Panc1 (cell line): ENCODE data around the gene TXNDC2. TPM values are rescaled to one million over a fixed set of nuclear protein-coding genes. Genes with fewer than 3 reads are reported as not detected.

Experiments used
- ATAC-seq: fragments of 200-7000 bp; cut with Tn5 transposase; 2 replicates; pipeline ENCODE4 v1.9.1; 2020; ENCODE audit warnings: mild to moderate bottlenecking, moderate library complexity
- BruUV-seq: library from RNA; stranded (reverse); fragments of 400-500 nt; replicated peaks from 2 replicates; lab custom pipeline; 2021; lab: Mats Ljungman, UMichigan
- CTCF ChIA-PET: fragments of 300-600 bp; sonication (Branson Sonifier 250); formaldehyde crosslinking; loops from one replicate; lab custom pipeline; 2022; ENCODE audit warnings: antibody characterized with exemption; lab: Charles Lee
- POLR2A ChIA-PET: fragments of 300-600 bp; sonication (Branson Sonifier 250); formaldehyde crosslinking; loops from one replicate; lab custom pipeline; 2022; ENCODE audit warnings: antibody characterized with exemption; lab: Charles Lee
- DNase-seq: peaks from one replicate; pipeline ENCODE4 v3.0.0-alpha.2; 2010; ENCODE audit warnings: low read depth, low spot score
- H3K27ac ChIP-seq: 2 replicates; pipeline ENCODE4 v1.5.1; 2011; ENCODE audit warnings: mild to moderate bottlenecking, low read length, inconsistent platforms
- H3K27me3 ChIP-seq: fragments of 200-500 bp; sonication (Bioruptor generic); 2 replicates; pipeline ENCODE4 v1.6.0; 2014; ENCODE audit warnings: low read length, inconsistent platforms; ENCODE audit not compliant: control insufficient read depth, insufficient read depth
- H3K36me3 ChIP-seq: fragments of 200-500 bp; sonication (Bioruptor generic); 2 replicates; pipeline ENCODE4 v1.5.1; 2014; ENCODE audit warnings: inconsistent platforms, mild to moderate bottlenecking, low read length, moderate library complexity; ENCODE audit not compliant: control insufficient read depth, insufficient read depth
- H3K4me1 ChIP-seq: 2 replicates; pipeline ENCODE4 v1.5.1; 2011; ENCODE audit warnings: inconsistent platforms, mild to moderate bottlenecking, low read length, moderate library complexity; ENCODE audit not compliant: control insufficient read depth, insufficient read depth
- H3K4me3 ChIP-seq, 2 experiments: 2 replicates each; pipeline ENCODE4 v1.5.1; 2011 to 2012; ENCODE audit warnings: low read depth in 2 of 2, low read length in 2 of 2, mild to moderate bottlenecking in 2 of 2, inconsistent platforms in 1 of 2, moderate library complexity in 1 of 2
- H3K9me3 ChIP-seq: fragments of 200-500 bp; sonication (Bioruptor generic); 2 replicates; pipeline ENCODE4 v1.5.1; 2014; ENCODE audit warnings: low read depth, mild to moderate bottlenecking, inconsistent platforms, low read length, moderate library complexity; ENCODE audit not compliant: control insufficient read depth, insufficient read depth
- CTCF ChIP-seq: fragments of 450-650 bp; IDR thresholded peaks from 2 replicates; pipeline ENCODE4 v1.5.1; 2017; ENCODE audit warnings: mild to moderate bottlenecking
- POLR2AphosphoS5 ChIP-seq: IDR thresholded peaks from 2 replicates; pipeline ENCODE4 v1.6.1; 2012; ENCODE audit warnings: mild to moderate bottlenecking, low read depth, low read length, moderate library complexity
- REST ChIP-seq, 2 experiments: IDR thresholded peaks; 2 replicates each; pipeline ENCODE4 v1.6.1; 2011 to 2012; ENCODE audit warnings: low read depth in 2 of 2, control low read depth in 1 of 2, low read length in 1 of 2, mild to moderate bottlenecking in 1 of 2, moderate library complexity in 1 of 2; ENCODE audit not compliant: insufficient read depth in 1 of 2
- SIN3A ChIP-seq: IDR thresholded peaks from 2 replicates; pipeline ENCODE4 v1.6.1; 2012; ENCODE audit warnings: low read depth, mild to moderate bottlenecking, low read length, moderate library complexity, borderline replicate concordance; ENCODE audit not compliant: insufficient read depth
- TCF7L2 ChIP-seq: IDR thresholded peaks from 2 replicates; pipeline ENCODE4 v1.6.1; 2011; ENCODE audit warnings: mild to moderate bottlenecking, low read depth, low read length, inconsistent platforms
- in situ Hi-C: cut with HindIII; loops from 2 replicates; pipeline ENCODE4 v1.10.0; 2016; ENCODE audit warnings: low sequenced_read_pairs, low pct_unique_long_range_greater_than_20kb
- intact Hi-C: fragments of 100-400 bp; cut with micrococcal nuclease; formaldehyde crosslinking; loops from one replicate; pipeline ENCODE4 v1.10.0; 2022; ENCODE audit not compliant: unreplicated experiment
- total RNA-seq: library from RNA; stranded (reverse); gene quantifications from one replicate; pipeline ENCODE4 v1.2.1, GENCODE V29; 2021; ENCODE audit not compliant: unreplicated experiment

TXNDC2 gene
- total RNA-seq, 1 experiment from 2014 or later = 0.90 TPM

DNA sequence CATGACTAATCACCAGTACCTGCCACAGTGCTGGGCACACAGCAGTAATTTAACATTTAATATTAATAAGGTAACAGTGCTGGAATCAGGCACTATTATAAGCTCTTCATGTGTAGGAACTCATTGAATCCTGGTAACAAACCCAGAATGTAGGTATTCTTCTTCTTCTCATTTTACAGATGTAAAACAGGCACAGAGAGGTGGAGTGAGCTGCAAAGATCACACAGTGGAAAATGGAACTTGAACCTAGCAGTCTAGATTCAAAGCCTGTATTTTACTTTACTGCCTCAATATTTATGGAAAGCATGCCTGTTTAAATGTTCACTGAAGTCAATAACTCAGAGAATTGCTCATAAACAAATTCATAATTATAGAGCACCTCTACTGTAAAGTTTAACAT lies 24.3 kb downstream of the TXNDC2 start:
- POLR2A ChIA-PET = interaction anchor here (0.6 kb wide), 2 partner anchors 11 to 150 kb away, joined by 4 read pairs; no protein-coding TSS in a partner anchor
- CTCF ChIA-PET = no interaction called here
- in situ Hi-C loops = no loop called here

DNA sequence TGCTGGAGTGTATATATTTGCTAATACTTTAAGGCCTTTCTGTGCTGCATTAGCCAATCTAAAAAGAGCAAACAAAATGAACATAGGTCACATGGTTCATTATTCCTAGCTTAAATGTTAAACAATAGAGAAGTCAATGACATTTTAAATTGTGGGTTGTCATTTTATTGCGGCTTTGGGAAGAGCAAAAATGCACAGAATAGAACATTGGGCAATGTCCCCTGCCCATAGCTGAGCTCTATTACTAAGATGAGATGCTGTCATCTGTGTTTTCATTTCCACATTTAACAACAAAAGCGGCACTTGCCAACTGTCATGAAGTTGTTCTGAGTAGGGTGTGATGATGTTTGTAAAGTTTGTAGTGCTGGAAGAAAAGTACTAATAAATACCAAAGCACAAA lies 24.9 kb downstream of the TXNDC2 start:
- H3K36me3 ChIP-seq = no peaks in the 10 kb centered on the region; the same call in 1 of the 2 replicates
- TF ChIP-seq SIN3A (no peak), CTCF (no peak), TCF7L2 (no peak), POLR2AphosphoS5 (no peak), REST (IDR thresholded peaks at IDR 0.05; ENCODE audit: insufficient read depth in 1 of 2, low read depth in 2 of 2, low read length in 1 of 2) (no peak)
- POLR2A ChIA-PET = interaction anchor here (0.6 kb wide), 2 partner anchors 12 to 151 kb away, joined by 4 read pairs; no protein-coding TSS in a partner anchor
- CTCF ChIA-PET = no interaction called here
- DNase-seq (no peak), ATAC-seq (no peak)
- intact Hi-C loops = loop anchor here (10.0 kb wide), 1 partner anchor 86 kb away; no protein-coding TSS in a partner anchor
- no peaks in the 10 kb centered on the region for H3K9me3 ChIP-seq
- H3K27ac ChIP-seq = no peak overlapping the region
- in situ Hi-C loops = no loop called here
- no peak overlapping the region for H3K4me3 ChIP-seq
- peaks cover 3% of the 10 kb centered on the region; the same call in 1 of the 2 replicates for H3K4me1 ChIP-seq
- no peaks in the 10 kb centered on the region for H3K27me3 ChIP-seq
- no TSS peak for BruUV-seq

More for the DNA sequence above, 24.3 kb downstream of the TXNDC2 start:
- Histone ChIP-seq H3K9me3 (no peaks in the 10 kb centered on the region), H3K27me3 (no peaks in the 10 kb centered on the region), H3K4me1 (peaks cover 3% of the 10 kb centered on the region; the same call in 1 of the 2 replicates), H3K4me3 (no peak overlapping the region), H3K27ac (no peak overlapping the region), H3K36me3 (no peaks in the 10 kb centered on the region)
- TF ChIP-seq SIN3A = no peak
- TF ChIP-seq TCF7L2 = no peak
- ATAC-seq = no peak
- DNase-seq = no peak
- no TSS peak for BruUV-seq
- intact Hi-C loops = loop anchor here (10.0 kb wide), 1 partner anchor 85 kb away; no protein-coding TSS in a partner anchor

- H3K9me3 ChIP-seq = no peaks in the 10 kb centered on the region
- intact Hi-C loops = loop anchor here (10.0 kb wide), 1 partner anchor 86 kb away; no protein-coding TSS in a partner anchor
Observed at GRCh38 chr18:9911226-9911625, 25.5 kb downstream of the TXNDC2 start.

More at GRCh38 chr18:9911226-9911625, 25.5 kb downstream of the TXNDC2 start:
- no peak overlapping the region for H3K27ac ChIP-seq
- no peak for DNase-seq
- TF ChIP-seq REST (IDR thresholded peaks at IDR 0.05; ENCODE audit: insufficient read depth in 1 of 2, low read depth in 2 of 2, low read length in 1 of 2) = no peak
- no peak for TF ChIP-seq POLR2AphosphoS5
- TF ChIP-seq TCF7L2 = no peak
- TF ChIP-seq SIN3A = no peak
- TF ChIP-seq CTCF = no peak
- CTCF ChIA-PET = no interaction called here
- POLR2A ChIA-PET = no interaction called here
- no peaks in the 10 kb centered on the region for H3K27me3 ChIP-seq
- H3K36me3 ChIP-seq = no peaks in the 10 kb centered on the region; the same call in 1 of the 2 replicates
- no TSS peak for BruUV-seq
- in situ Hi-C loops = no loop called here
- no peak for ATAC-seq
- 0 out of 2 replicates have a peak, but pooled peaks cover 3% of the 10 kb centered on the region for H3K4me1 ChIP-seq
- H3K4me3 ChIP-seq = no peak overlapping the region
